GM21717 (cell line): ENCODE data around the gene RETREG1.
"Not testable (repeated sequence)": the region's sequence is repeated elsewhere in the genome, so short reads cannot be mapped to it uniquely, and the experiment has no call there.

Source experiments
- ATAC-seq: cut with Tn5 transposase; IDR thresholded peaks from one replicate; pipeline ENCODE4 v1.9.1; 2021; ENCODE audit warnings: mild to moderate bottlenecking, moderate library complexity; ENCODE audit not compliant: unreplicated experiment

The RETREG1 gene

GRCh38 chr5:16493261-16493660, 123.5 kb downstream of the RETREG1 start:
- ATAC-seq, result no peak

GRCh38 chr5:16492398-16493140, 124.2 kb downstream of the RETREG1 start:
- ATAC-seq, result no peak

- ATAC-seq, result no peak
These were observed 125.9 kb downstream of the RETREG1 start for GRCh38 chr5:16490911-16491310.

GRCh38 chr5:16489322-16489791, 127.4 kb downstream of the RETREG1 start:
- peak; percentile 77 for ATAC-seq

- ATAC-seq, result no peak
These were observed 129.3 kb downstream of the RETREG1 start for GRCh38 chr5:16487456-16487855.

GRCh38 chr5:16486711-16487111, 130.1 kb downstream of the RETREG1 start:
- no peak for ATAC-seq

- ATAC-seq, result no peak
These were observed 131.1 kb downstream of the RETREG1 start for GRCh38 chr5:16485656-16486055.

GRCh38 chr5:16484081-16484480, 132.7 kb downstream of the RETREG1 start:
- ATAC-seq, result no peak

GRCh38 chr5:16483361-16483760, 133.4 kb downstream of the RETREG1 start:
- ATAC-seq, result no peak

GRCh38 chr5:16482891-16483290, 133.9 kb downstream of the RETREG1 start:
- ATAC-seq, result no peak

GRCh38 chr5:16480821-16481538, 135.8 kb downstream of the RETREG1 start:
- ATAC-seq, result no peak

GRCh38 chr5:16480144-16480543, 136.7 kb downstream of the RETREG1 start:
- no peak for ATAC-seq

GRCh38 chr5:16477541-16477940, 139.3 kb downstream of the RETREG1 start:
- no peak for ATAC-seq

GRCh38 chr5:16476417-16476816, 140.4 kb downstream of the RETREG1 start:
- ATAC-seq, result not testable (repeated sequence)

- ATAC-seq, result no peak
These were observed 145.4 kb downstream of the RETREG1 start for GRCh38 chr5:16471387-16471786.

- peak; percentile 86 for ATAC-seq
These were observed 149.2 kb downstream of the RETREG1 start for GRCh38 chr5:16467363-16468219.

GRCh38 chr5:16465544-16466432, 151.0 kb downstream of the RETREG1 start, which contains the start of gene ZNF622:
Gene ZNF622, minus strand, starts transcription at chr5:16465800. Its CDS starts 135 bp downstream, at chr5:16465665.
- peak; percentile 81 for ATAC-seq

GRCh38 chr5:16464664-16465543, 151.9 kb downstream of the RETREG1 start:
- no peak for ATAC-seq

GRCh38 chr5:16464231-16464630, 152.6 kb downstream of the RETREG1 start:
- no peak for ATAC-seq
